Esophagus squamous epithelium (tissue), 5 donors: ENCODE results near the gene CLTC. TPM values are rescaled to one million over a fixed set of nuclear protein-coding genes. Genes with fewer than 3 reads are reported as not detected.

Experiments used
- DNase-seq: peaks from one replicate; lab custom pipeline; 2025; lab: John Stamatoyannopoulos, UW
- H3K27ac ChIP-seq, 4 donors: fragments of 200-600 bp; sonication (generic); one replicate each; pipeline ENCODE4 v1.5.1; 2016 to 2019; ENCODE audit warnings: mild to moderate bottlenecking in 1 of 4
- H3K27me3 ChIP-seq, 4 donors: fragments of 200-600 bp; sonication (generic); 1 replicate in 3 of 4; 2 replicates in 1 of 4; pipeline versions ENCODE4 v1.5.1 to v1.6.0; 2017 to 2021; ENCODE audit warnings: antibody characterized with exemption in 1 of 4
- H3K36me3 ChIP-seq, 3 donors: fragments of 200-600 bp; sonication (generic); one replicate each; pipeline ENCODE4 v1.5.1; 2016 to 2019
- H3K4me1 ChIP-seq, 3 donors: fragments of 200-600 bp; sonication (generic); one replicate each; pipeline ENCODE4 v1.5.1; 2017 to 2019
- H3K4me3 ChIP-seq, 4 donors: fragments of 200-600 bp; sonication (generic); 1 replicate in 3 of 4; 2 replicates in 1 of 4; pipeline ENCODE4 v1.5.1; 2016 to 2019; ENCODE audit warnings: mild to moderate bottlenecking in 2 of 4, moderate library complexity in 1 of 4
- H3K9me3 ChIP-seq, 3 donors: fragments of 200-600 bp; sonication (generic); one replicate each; pipeline ENCODE4 v1.5.1; 2016 to 2019
- CTCF ChIP-seq, 6 experiments: fragments of 450-650 bp in 4 of 6; fragments of 200-600 bp in 2 of 6; sonication (generic) in 2 of 6; IDR thresholded peaks; one replicate each; pipeline ENCODE4 v1.5.1; 2016 to 2019; ENCODE audit warnings: antibody characterized with exemption in 6 of 6, mild to moderate bottlenecking in 4 of 6, moderate library complexity in 4 of 6
- POLR2A ChIP-seq, 4 donors: fragments of 450-650 bp; IDR thresholded peaks; one replicate each; pipeline ENCODE4 v1.6.1; 2017; ENCODE audit warnings: antibody characterized with exemption in 4 of 4, mild to moderate bottlenecking in 4 of 4, moderate library complexity in 3 of 4
- WGBS, 2 donors: methylation state at CpG; one replicate each; pipeline ENCODE4 v1.1.5; 2018; 5-methylcytosine and 5-hydroxymethylcytosine counted together
- intact Hi-C: fragments of 100-400 bp; cut with DNase I; formaldehyde crosslinking; loops from one replicate; pipeline ENCODE4 v1.15.0; 2022
- total RNA-seq, 4 donors: library from RNA; depleted of rRNA; stranded (reverse); fragments of >200 nt; gene quantifications; one replicate each; pipeline ENCODE4 v1.1.0, GENCODE V29; 2016
- donor health status: DM: yes; HTN: yes; CAD: no.

The CLTC gene
- total RNA-seq, 4 donors from 2014 or later: 135 to 236 (median 201) TPM

DNA sequence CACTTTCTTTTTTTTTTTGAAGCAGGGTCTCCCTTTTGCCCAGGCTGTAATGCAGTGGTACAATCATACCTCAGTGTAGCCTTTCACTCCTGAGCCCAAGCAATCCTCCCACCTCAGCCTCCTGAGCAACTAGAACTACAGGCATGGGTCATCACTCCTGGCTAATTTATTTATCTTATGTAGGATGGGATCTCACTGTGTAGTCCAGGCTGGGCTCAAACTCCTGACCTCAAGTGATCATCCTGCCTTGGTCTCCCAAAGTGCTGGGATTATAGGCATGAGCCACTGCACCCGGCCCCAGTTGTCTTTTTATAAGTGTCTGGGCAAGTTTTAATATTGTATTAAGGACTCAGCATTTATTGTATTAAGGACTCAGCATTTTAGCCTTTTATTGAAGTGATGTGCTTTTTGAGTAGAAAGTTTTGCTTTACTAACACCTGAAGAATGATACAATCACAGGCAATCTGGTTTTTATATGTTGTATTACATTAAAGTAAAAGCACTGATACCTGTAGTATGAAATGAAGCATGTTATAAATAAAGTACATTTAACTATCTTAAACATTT lies 110.7 kb downstream of the CLTC start:
- TF ChIP-seq CTCF (IDR thresholded peaks at IDR 0.05) (no peak), POLR2A (IDR thresholded peaks at IDR 0.05) (no peak)
- Histone ChIP-seq H3K27ac (no peak overlapping the region), H3K9me3 (no peaks in the 10 kb centered on the region), H3K4me1 (peaks cover 0 to 10% (median 2%) of the 10 kb centered on the region in 3 donors), H3K27me3 (no peaks in the 10 kb centered on the region), H3K4me3 (no peak overlapping the region), H3K36me3 (peaks cover 0 to 21% (median 0%) of the 10 kb centered on the region in 3 donors)
- DNase-seq: no peak
- 69 to 75% methylated on average over 1 of the region's 1 CpG for WGBS, 2 donors
- intact Hi-C loops: no loop called here

- TF ChIP-seq CTCF (IDR thresholded peaks at IDR 0.05): no peak
- no peak for TF ChIP-seq POLR2A (IDR thresholded peaks at IDR 0.05)
- Histone ChIP-seq H3K4me3 (no peak overlapping the region), H3K36me3 (peaks cover 0 to 55% (median 0%) of the 10 kb centered on the region in 3 donors), H3K9me3 (no peaks in the 10 kb centered on the region), H3K27ac (no peak overlapping the region), H3K4me1 (peaks cover 0 to 4% (median 0%) of the 10 kb centered on the region in 3 donors), H3K27me3 (no peaks in the 10 kb centered on the region)
- DNase-seq: no peak
- intact Hi-C loops: no loop called here
- WGBS, 2 donors: 86 to 98% methylated on average over 2 of the region's 2 CpGs
Observed at GRCh38 chr17:59733697-59734096, 114.0 kb downstream of the CLTC start.

DNA sequence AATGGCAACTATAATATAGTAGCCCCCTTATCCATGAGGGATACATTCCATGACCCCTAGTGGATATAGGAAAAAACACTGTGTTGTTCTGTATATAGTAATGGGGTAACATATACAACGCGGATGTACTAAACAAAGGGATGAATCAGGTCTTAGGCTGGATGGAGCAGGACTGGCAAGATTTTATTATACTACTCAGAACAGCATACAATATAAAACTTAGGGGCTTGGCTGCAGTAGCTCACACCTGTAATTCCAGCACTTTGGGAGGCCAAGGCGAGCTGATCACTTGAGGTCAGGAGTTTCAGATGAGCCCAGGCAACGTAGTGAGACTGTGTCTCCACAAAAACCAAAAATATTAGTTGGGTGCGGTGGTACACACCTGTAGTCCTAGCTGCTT lies 114.5 kb downstream of the CLTC start:
- Histone ChIP-seq H3K27ac (no peak overlapping the region), H3K4me1 (peaks cover 0 to 4% (median 0%) of the 10 kb centered on the region in 3 donors), H3K9me3 (no peaks in the 10 kb centered on the region), H3K36me3 (peaks cover 0 to 57% (median 0%) of the 10 kb centered on the region in 3 donors), H3K27me3 (no peaks in the 10 kb centered on the region), H3K4me3 (no peak overlapping the region)
- intact Hi-C loops: no loop called here
- TF ChIP-seq POLR2A (IDR thresholded peaks at IDR 0.05): no peak
- no peak for TF ChIP-seq CTCF (IDR thresholded peaks at IDR 0.05)
- 88 to 91% methylated on average over 5 of the region's 5 CpGs for WGBS, 2 donors
- DNase-seq: no peak

DNA sequence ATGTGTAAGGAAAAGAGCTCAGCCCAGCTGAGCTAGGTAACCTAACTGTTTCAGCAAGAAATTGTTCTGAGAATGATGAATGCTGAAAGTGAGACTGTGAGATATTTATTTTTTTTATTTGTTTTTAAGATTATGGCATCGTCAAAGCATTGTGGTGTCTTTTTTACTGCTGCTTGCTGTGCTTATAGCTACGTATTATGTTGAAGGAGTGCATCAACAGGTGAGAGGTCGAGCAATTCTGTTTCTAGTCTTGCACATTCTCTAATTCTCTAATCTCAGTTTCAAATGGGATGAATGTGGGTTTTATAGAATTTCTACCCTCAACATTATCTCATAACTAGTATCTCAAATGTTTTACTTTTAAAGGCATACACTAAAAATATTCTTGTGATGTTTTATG lies 117.6 kb downstream of the CLTC start:
- peaks cover 0 to 4% (median 0%) of the 10 kb centered on the region in 3 donors for H3K4me1 ChIP-seq
- H3K36me3 ChIP-seq: peaks cover 0 to 72% (median 0%) of the 10 kb centered on the region in 3 donors
- H3K9me3 ChIP-seq: no peaks in the 10 kb centered on the region
- no peak for DNase-seq
- no peaks in the 10 kb centered on the region for H3K27me3 ChIP-seq
- intact Hi-C loops: no loop called here
- H3K4me3 ChIP-seq: no peak overlapping the region
- no peak for TF ChIP-seq CTCF (IDR thresholded peaks at IDR 0.05)
- TF ChIP-seq POLR2A (IDR thresholded peaks at IDR 0.05): no peak
- WGBS, 2 donors: 89 to 96% methylated on average over 3 of the region's 3 CpGs
- H3K27ac ChIP-seq: no peak overlapping the region

DNA sequence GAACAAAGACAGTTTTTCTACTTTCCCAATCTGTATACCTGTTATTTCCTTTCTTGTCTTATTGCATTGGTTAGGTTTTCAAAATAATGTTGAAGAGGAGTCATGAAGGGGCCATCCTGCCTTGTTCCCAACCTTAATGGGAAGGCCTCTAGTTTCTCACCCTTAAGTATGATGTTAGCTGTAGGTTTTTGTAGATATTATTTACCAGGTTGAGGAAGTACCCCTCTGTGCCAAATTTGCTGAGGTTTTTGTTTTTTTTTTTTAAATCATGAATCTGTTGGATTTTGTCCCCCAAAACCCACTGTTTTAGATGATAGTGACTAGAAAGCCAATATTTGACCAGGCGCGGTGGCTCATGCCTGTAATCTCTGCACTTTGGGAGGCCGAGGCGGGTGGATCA lies 124.1 kb downstream of the CLTC start:
- no peak for TF ChIP-seq CTCF (IDR thresholded peaks at IDR 0.05)
- TF ChIP-seq POLR2A (IDR thresholded peaks at IDR 0.05): no peak
- WGBS, 2 donors: 100% methylated on average over 3 of the region's 4 CpGs; no CpG with 5 or more reads in 1 of the 2 donors
- Histone ChIP-seq H3K4me1 (peaks cover 0 to 8% (median 0%) of the 10 kb centered on the region in 3 donors), H3K9me3 (no peaks in the 10 kb centered on the region), H3K4me3 (no peak overlapping the region), H3K27me3 (no peaks in the 10 kb centered on the region), H3K27ac (no peak overlapping the region), H3K36me3 (peaks cover 0 to 43% (median 0%) of the 10 kb centered on the region in 3 donors)
- intact Hi-C loops: no loop called here
- DNase-seq: no peak
